SU-DHL-6 (cell line): ENCODE data around the gene CTPS1.

Experiments used
- EZH2phosphoT487 ChIP-seq: fragments of 200-600 bp; sonication (generic), shearing (Covaris generic); conservative IDR thresholded peaks from 2 replicates; pipeline ENCODE4 v1.6.1; 2018; ENCODE audit warnings: mild to moderate bottlenecking, antibody characterized with exemption, low read length, moderate library complexity, mixed read lengths
- TF ChIP-seq, protein P1 (sequence below): fragments of 200-600 bp; sonication (generic); IDR thresholded peaks from one replicate; pipeline ENCODE4 v1.5.1; 2017; ENCODE audit warnings: antibody characterized with exemption, mild to moderate bottlenecking, low read length, moderate library complexity; ENCODE audit not compliant: insufficient read depth, poor library complexity, severe bottlenecking

DNA sequence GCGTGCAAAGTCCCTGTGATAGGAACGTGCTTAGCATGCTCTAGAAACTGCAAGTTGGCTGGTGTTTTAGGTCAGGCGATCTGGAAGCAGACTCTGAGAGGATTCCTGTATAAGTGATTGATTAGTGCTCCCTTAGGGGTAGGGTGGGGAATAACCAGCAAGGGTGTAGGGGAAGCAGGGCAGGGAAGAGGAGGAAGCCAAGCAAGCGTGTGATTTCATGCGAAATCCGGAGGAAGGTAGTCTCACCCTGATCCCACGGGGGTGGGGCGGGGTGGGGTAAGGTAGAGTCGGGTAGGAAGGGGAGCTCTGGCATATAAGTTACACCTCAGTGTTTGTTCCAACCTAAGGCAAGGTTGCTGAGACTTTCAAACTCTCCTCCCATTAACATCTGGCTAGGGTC, 24.9 kb upstream of the CTPS1 start:
- TF ChIP-seq, protein P1, sequence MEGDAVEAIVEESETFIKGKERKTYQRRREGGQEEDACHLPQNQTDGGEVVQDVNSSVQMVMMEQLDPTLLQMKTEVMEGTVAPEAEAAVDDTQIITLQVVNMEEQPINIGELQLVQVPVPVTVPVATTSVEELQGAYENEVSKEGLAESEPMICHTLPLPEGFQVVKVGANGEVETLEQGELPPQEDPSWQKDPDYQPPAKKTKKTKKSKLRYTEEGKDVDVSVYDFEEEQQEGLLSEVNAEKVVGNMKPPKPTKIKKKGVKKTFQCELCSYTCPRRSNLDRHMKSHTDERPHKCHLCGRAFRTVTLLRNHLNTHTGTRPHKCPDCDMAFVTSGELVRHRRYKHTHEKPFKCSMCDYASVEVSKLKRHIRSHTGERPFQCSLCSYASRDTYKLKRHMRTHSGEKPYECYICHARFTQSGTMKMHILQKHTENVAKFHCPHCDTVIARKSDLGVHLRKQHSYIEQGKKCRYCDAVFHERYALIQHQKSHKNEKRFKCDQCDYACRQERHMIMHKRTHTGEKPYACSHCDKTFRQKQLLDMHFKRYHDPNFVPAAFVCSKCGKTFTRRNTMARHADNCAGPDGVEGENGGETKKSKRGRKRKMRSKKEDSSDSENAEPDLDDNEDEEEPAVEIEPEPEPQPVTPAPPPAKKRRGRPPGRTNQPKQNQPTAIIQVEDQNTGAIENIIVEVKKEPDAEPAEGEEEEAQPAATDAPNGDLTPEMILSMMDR: no peak
- TF ChIP-seq EZH2phosphoT487: no peak
